Measurements from ENCODE around the gene IRX4.

Gene IRX4

GRCh38 chr5:1840071-1840547 lies 42.6 kb downstream of the IRX4 start:
- no peak for DNase-seq (ENCODE audit: low read depth, low spot score)

GRCh38 chr5:1838013-1838412 lies 44.7 kb downstream of the IRX4 start:
- no peak for DNase-seq (ENCODE audit: low read depth, low spot score)

GRCh38 chr5:1836891-1837880 lies 45.5 kb downstream of the IRX4 start:
- no peak for DNase-seq (ENCODE audit: low read depth, low spot score)

GRCh38 chr5:1836176-1836890 lies 46.4 kb downstream of the IRX4 start:
- DNase-seq (ENCODE audit: low read depth, low spot score): no peak

GRCh38 chr5:1835431-1835830 lies 47.3 kb downstream of the IRX4 start:
- no peak for DNase-seq (ENCODE audit: low read depth, low spot score)

GRCh38 chr5:1834721-1835429 lies 47.9 kb downstream of the IRX4 start:
- DNase-seq (ENCODE audit: low read depth, low spot score): no peak

- no peak for DNase-seq (ENCODE audit: low read depth, low spot score)
Observed at GRCh38 chr5:1834022-1834551, 48.6 kb downstream of the IRX4 start.

- DNase-seq (ENCODE audit: low read depth, low spot score): no peak
Observed at GRCh38 chr5:1833264-1834021, 49.3 kb downstream of the IRX4 start.

GRCh38 chr5:1832511-1833250 lies 50.0 kb downstream of the IRX4 start:
- DNase-seq (ENCODE audit: low read depth, low spot score): no peak

- no peak for DNase-seq (ENCODE audit: low read depth, low spot score)
Observed at GRCh38 chr5:1831677-1832313, 50.9 kb downstream of the IRX4 start.

GRCh38 chr5:1831257-1831656 lies 51.5 kb downstream of the IRX4 start:
- DNase-seq (ENCODE audit: low read depth, low spot score): no peak

GRCh38 chr5:1830571-1831228 lies 52.0 kb downstream of the IRX4 start:
- DNase-seq (ENCODE audit: low read depth, low spot score): no peak

GRCh38 chr5:1827886-1828397 lies 54.8 kb downstream of the IRX4 start:
- no peak for DNase-seq (ENCODE audit: low read depth, low spot score)

Measured in iPS DF 19.7 (cell line).